Mesodermal cell (in vitro differentiated cells): Measurements from ENCODE around the gene MAN2B1.

Experiments
- H3K27ac ChIP-seq: 2 replicates; pipeline ENCODE4 v1.7.0; 2013; ENCODE audit warnings: mild to moderate bottlenecking, low read depth, low read length, moderate library complexity; ENCODE audit not compliant: severe bottlenecking
- H3K36me3 ChIP-seq: 2 replicates; pipeline ENCODE4 v1.7.1; 2013; ENCODE audit warnings: mild to moderate bottlenecking, low read length, moderate library complexity; ENCODE audit not compliant: control insufficient read depth, insufficient read depth
- H3K4me1 ChIP-seq: one replicate; pipeline ENCODE4 v1.7.1; 2013; ENCODE audit warnings: mild to moderate bottlenecking, low read length; ENCODE audit not compliant: insufficient read depth, control insufficient read depth, poor library complexity, severe bottlenecking
- H3K4me3 ChIP-seq: 2 replicates; pipeline ENCODE4 v1.7.0; 2013; ENCODE audit warnings: low read length, control low read depth, mild to moderate bottlenecking; ENCODE audit not compliant: insufficient read depth, poor library complexity, severe bottlenecking; ENCODE audit errors: extremely low read depth
- H3K9me3 ChIP-seq: 2 replicates; pipeline ENCODE4 v1.7.1; 2013; ENCODE audit warnings: mild to moderate bottlenecking, low read length, moderate library complexity; ENCODE audit not compliant: control insufficient read depth
- WGBS, 2 experiments: methylation state at CpG; one replicate each; pipeline ENCODE4 v1.1.5; 2013; ENCODE audit warnings: missing lambda C conversion rate in 2 of 2; ENCODE audit not compliant: insufficient coverage in 2 of 2; 5-methylcytosine and 5-hydroxymethylcytosine counted together

The MAN2B1 gene

GRCh38 chr19:12611361-12611699 lies 55.2 kb downstream of the MAN2B1 start:
- Histone ChIP-seq H3K9me3 (no peaks in the 10 kb centered on the region), H3K36me3 (peaks cover 59% of the 10 kb centered on the region), H3K27ac (peak overlapping the region; percentile 98), H3K4me1 (no peaks in the 10 kb centered on the region), H3K4me3 (peak overlapping the region; percentile 95)
- 0 to 1% methylated on average over 5 to 8 of the region's 10 CpGs for WGBS, 2 experiments

DNA sequence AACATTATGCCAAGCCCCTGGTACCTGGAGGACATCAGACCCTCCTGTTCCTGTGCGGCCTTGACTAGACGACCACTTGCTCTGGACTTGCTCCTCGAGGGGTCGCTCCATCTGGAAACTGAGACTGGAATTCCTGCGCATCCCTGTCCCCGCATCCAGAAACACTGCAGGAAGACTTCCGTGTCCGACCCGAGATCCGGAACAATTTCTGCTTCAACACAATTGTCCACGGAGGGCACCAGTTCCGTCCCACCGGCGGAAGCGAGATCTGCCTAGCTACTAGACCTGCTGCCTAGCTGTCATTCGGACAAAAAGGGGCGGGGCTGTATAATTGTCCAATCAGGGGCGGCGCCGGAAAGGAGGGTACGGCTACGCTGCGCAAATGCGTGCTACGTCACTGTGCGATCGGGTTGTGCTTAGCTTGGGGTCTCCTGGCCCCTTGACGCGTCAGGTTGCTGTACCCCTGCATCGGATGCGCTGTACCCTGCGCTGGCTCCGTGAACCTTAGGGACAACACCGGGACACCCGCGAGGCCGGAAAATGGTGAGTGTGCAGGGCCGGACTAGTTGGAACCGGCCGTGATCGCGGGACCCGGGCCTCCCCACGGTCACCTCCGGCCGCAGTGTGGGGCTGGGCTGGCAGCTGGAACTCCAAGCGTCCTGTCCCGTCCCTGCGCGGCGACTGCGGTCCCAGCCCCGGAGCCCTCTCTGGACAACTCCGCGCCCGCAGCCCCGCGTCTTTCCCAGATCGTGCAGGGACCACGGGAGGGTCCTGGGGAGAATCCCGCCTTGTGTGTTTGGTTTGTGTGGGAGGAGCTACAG lies 55.8 kb downstream of the MAN2B1 start, which contains the start of the genes ZNF490 and ZNF791:
Gene ZNF490, minus strand, starts transcription at position 274 of the 821 bp plus-strand sequence. Its CDS starts 133 bp downstream, at position 141.
Gene ZNF791, plus strand, starts transcription at position 381 of the 821 bp plus-strand sequence. Its CDS starts 160 bp downstream, at position 541.
- H3K9me3 ChIP-seq = no peaks in the 10 kb centered on the region
- 0% methylated on average over 58 to 59 of the region's 61 CpGs for WGBS, 2 experiments
- H3K4me1 ChIP-seq = no peaks in the 10 kb centered on the region
- peaks cover 55% of the 10 kb centered on the region for H3K36me3 ChIP-seq
- peak within 1 kb of the TSS; percentile 98 for H3K27ac ChIP-seq
- H3K4me3 ChIP-seq = peak within 1 kb of the TSS; percentile 95

DNA sequence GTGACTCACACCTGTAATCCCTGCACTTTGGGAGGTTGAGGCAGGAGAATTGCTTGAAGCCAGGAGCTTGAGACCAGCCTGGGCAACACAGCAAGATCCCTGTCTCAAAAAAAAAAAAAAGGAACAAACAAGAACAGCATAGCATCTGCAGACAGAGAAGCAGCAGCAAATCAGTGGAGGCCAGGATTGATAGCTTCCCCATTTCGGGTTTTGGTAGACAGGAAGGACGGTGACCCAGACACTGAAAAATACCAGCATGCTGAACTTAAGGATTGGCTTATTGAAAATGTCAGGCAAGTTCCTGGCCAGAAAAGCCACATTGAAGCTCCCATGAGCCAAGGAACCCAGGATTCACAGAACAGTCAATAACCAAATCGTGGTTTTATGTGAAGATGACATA lies 58.9 kb downstream of the MAN2B1 start:
- WGBS, 2 experiments = 100% methylated on average over 2 to 3 of the region's 3 CpGs
- H3K27ac ChIP-seq = no peak overlapping the region
- H3K36me3 ChIP-seq = peaks cover 53% of the 10 kb centered on the region
- H3K4me1 ChIP-seq = no peaks in the 10 kb centered on the region
- H3K9me3 ChIP-seq = no peaks in the 10 kb centered on the region
- no peak overlapping the region for H3K4me3 ChIP-seq

- no peaks in the 10 kb centered on the region for H3K9me3 ChIP-seq
- WGBS, 2 experiments = 100% methylated on average over 1 of the region's 1 CpG; no CpG with 5 or more reads in 1 of the 2 experiments
- no peak overlapping the region for H3K4me3 ChIP-seq
- H3K36me3 ChIP-seq = peaks cover 55% of the 10 kb centered on the region
- H3K4me1 ChIP-seq = no peaks in the 10 kb centered on the region
- no peak overlapping the region for H3K27ac ChIP-seq
Measured at GRCh38 chr19:12606796-12607195, 59.7 kb downstream of the MAN2B1 start.

DNA sequence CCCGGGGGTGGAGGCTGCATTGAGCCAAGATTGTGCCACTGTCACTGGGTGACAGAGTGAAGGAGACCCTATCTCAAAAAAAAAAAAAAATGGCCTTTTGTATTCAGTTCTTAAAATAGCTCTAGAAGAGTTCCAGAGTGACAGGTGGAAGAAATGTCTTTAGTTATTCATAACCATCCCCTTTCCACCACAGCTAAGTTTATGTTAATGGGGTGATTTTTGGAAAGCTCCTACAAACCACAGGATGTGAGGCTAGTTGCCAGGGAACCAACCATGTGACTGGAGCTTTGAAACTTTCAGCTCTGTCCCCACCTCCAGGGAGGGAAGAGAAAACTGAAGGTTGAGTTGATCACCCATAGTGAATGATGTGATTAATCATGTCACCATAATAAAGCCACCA lies 62.8 kb downstream of the MAN2B1 start:
- no peak overlapping the region for H3K4me3 ChIP-seq
- no peaks in the 10 kb centered on the region for H3K4me1 ChIP-seq
- H3K9me3 ChIP-seq = no peaks in the 10 kb centered on the region
- H3K36me3 ChIP-seq = peaks cover 65% of the 10 kb centered on the region
- no peak overlapping the region for H3K27ac ChIP-seq
- WGBS, 2 experiments = 100% methylated on average over 1 of the region's 1 CpG

- H3K4me3 ChIP-seq = no peak overlapping the region
Measured at GRCh38 chr19:12597594-12597993, 68.9 kb downstream of the MAN2B1 start.

GRCh38 chr19:12596927-12597548 lies 69.5 kb downstream of the MAN2B1 start:
- WGBS, 2 experiments = 69 to 73% methylated on average over 34 to 38 of the region's 38 CpGs
- Histone ChIP-seq H3K4me3 (no peak overlapping the region), H3K36me3 (peaks cover 29% of the 10 kb centered on the region), H3K9me3 (no peaks in the 10 kb centered on the region), H3K4me1 (no peaks in the 10 kb centered on the region), H3K27ac (no peak overlapping the region)

More at GRCh38 chr19:12597594-12597993, 68.9 kb downstream of the MAN2B1 start:
- peaks cover 34% of the 10 kb centered on the region for H3K36me3 ChIP-seq
- no peak overlapping the region for H3K27ac ChIP-seq
- H3K9me3 ChIP-seq = no peaks in the 10 kb centered on the region
- 94 to 97% methylated on average over 5 to 8 of the region's 11 CpGs for WGBS, 2 experiments
- no peaks in the 10 kb centered on the region for H3K4me1 ChIP-seq
